Measurements from ENCODE around the gene UMODL1. TPM values are rescaled to one million over a fixed set of nuclear protein-coding genes. Genes with fewer than 3 reads are reported as not detected.

Gene UMODL1
- total RNA-seq, 1 experiment from 2014 or later = not detected

GRCh38 chr21:42112857-42113256, 41.7 kb downstream of the UMODL1 start:
- H4K5ac ChIP-seq (ENCODE audit: insufficient read length, low read depth, low read length) = no peak overlapping the region
- Mint-ChIP-seq H3K27me3 (ENCODE audit: low read depth) (peaks cover 8% of the 10 kb centered on the region), H3K36me3 (ENCODE audit: insufficient read depth in 1 of 3, low read depth in 3 of 3) (no peaks in the 10 kb centered on the region; a peak in 1 of 7 replicates), H3K4me3 (no peak overlapping the region), H3K9me3 (no peaks in the 10 kb centered on the region; a peak in 1 of 5 replicates), H3K27ac (no peak overlapping the region), H3K4me1 (peaks cover 2 to 7% of the 10 kb centered on the region in 2 experiments)
- no peak overlapping the region for H2BK120ac ChIP-seq (ENCODE audit: low read depth, low read length, poor library complexity, severe bottlenecking)
- TF ChIP-seq, protein P1, sequence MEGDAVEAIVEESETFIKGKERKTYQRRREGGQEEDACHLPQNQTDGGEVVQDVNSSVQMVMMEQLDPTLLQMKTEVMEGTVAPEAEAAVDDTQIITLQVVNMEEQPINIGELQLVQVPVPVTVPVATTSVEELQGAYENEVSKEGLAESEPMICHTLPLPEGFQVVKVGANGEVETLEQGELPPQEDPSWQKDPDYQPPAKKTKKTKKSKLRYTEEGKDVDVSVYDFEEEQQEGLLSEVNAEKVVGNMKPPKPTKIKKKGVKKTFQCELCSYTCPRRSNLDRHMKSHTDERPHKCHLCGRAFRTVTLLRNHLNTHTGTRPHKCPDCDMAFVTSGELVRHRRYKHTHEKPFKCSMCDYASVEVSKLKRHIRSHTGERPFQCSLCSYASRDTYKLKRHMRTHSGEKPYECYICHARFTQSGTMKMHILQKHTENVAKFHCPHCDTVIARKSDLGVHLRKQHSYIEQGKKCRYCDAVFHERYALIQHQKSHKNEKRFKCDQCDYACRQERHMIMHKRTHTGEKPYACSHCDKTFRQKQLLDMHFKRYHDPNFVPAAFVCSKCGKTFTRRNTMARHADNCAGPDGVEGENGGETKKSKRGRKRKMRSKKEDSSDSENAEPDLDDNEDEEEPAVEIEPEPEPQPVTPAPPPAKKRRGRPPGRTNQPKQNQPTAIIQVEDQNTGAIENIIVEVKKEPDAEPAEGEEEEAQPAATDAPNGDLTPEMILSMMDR (conservative IDR thresholded peaks at IDR 0.05) = no peak
- H2BK5ac ChIP-seq (ENCODE audit: insufficient read length, low read length) = no peak overlapping the region
- H3K4me2 ChIP-seq (ENCODE audit: insufficient read depth, insufficient read length, low read length) = no peak overlapping the region
- H3K9ac ChIP-seq (ENCODE audit: extremely low read depth, insufficient read length, low read length) = no peak overlapping the region
- H3K79me2 ChIP-seq (ENCODE audit: insufficient read depth, low read length) = no peaks in the 10 kb centered on the region
- H2AK5ac ChIP-seq (ENCODE audit: insufficient read length, low read length) = no peak overlapping the region
- WGBS (ENCODE audit: extremely low coverage, insufficient read length, low lambda C conversion rate) = no CpG with 5 or more reads among the region's 4 CpGs
- H3K27ac ChIP-seq (ENCODE audit: insufficient read length, low read depth, low read length) = no peak overlapping the region
- no peak overlapping the region for H2AFZ ChIP-seq (ENCODE audit: low read length)
- H4K91ac ChIP-seq (ENCODE audit: insufficient read length, low read depth, low read length) = no peak overlapping the region
- no peaks in the 10 kb centered on the region for H3K79me1 ChIP-seq (ENCODE audit: insufficient read depth, low read depth, low read length, poor library complexity, severe bottlenecking)
- no peaks in the 10 kb centered on the region for H3K9me3 ChIP-seq (ENCODE audit: control insufficient read depth, low read depth, low read length)
- no peaks in the 10 kb centered on the region for H3K4me1 ChIP-seq (ENCODE audit: insufficient read depth, low read length)
- no peaks in the 10 kb centered on the region for H4K20me1 ChIP-seq (ENCODE audit: control insufficient read depth, insufficient read depth, insufficient read length)
- no peak overlapping the region for H3K14ac ChIP-seq (ENCODE audit: insufficient read depth, low read length)
- H4K8ac ChIP-seq (replicated peaks; ENCODE audit: insufficient read length, low read depth, low read length) = no peak overlapping the region
- H3K27me3 ChIP-seq (ENCODE audit: insufficient read depth, low read length) = no peaks in the 10 kb centered on the region
- no peak overlapping the region for H2BK15ac ChIP-seq (ENCODE audit: low read depth, low read length)
- H3K4ac ChIP-seq (ENCODE audit: low read depth, low read length) = no peak overlapping the region
- no peak overlapping the region for H3K23ac ChIP-seq (ENCODE audit: insufficient read length, low read depth, low read length)
- no peak for DNase-seq
- H3K18ac ChIP-seq (ENCODE audit: insufficient read length, low read depth, low read length) = no peak overlapping the region
- H3T11ph ChIP-seq (ENCODE audit: low read length) = no peak overlapping the region
- H3K23me2 ChIP-seq (ENCODE audit: insufficient read length, low read depth, low read length, poor library complexity, severe bottlenecking) = no peaks in the 10 kb centered on the region
- no peak overlapping the region for H2BK12ac ChIP-seq (ENCODE audit: insufficient read length, low read depth, low read length)
- H3K56ac ChIP-seq (ENCODE audit: insufficient read length, low read depth, low read length) = no peak overlapping the region
- no peak overlapping the region for H2BK20ac ChIP-seq (ENCODE audit: low read depth, low read length, poor library complexity, severe bottlenecking)
